IMR-90 (cell line): ENCODE results near the gene PRXL2B. TPM values are rescaled to one million over a fixed set of nuclear protein-coding genes. Genes with fewer than 3 reads are reported as not detected.

Source experiments
- ATAC-seq: fragments of 200-7000 bp; cut with Tn5 transposase; 2 replicates; pipeline ENCODE4 v1.9.1; 2020; ENCODE audit warnings: low read depth, mild to moderate bottlenecking, moderate library complexity
- BruUV-seq: library from RNA; stranded (reverse); fragments of 400-500 nt; replicated peaks from 2 replicates; lab custom pipeline; 2021; lab: Mats Ljungman, UMichigan
- CTCF ChIA-PET: fragments of 300-600 bp; formaldehyde crosslinking; extraction: SDS; loops from one replicate; lab custom pipeline; 2021; ENCODE audit warnings: antibody characterized with exemption; lab: Yijun Ruan, JAX
- POLR2A ChIA-PET: fragments of 300-600 bp; sonication (Branson Sonifier 250); formaldehyde crosslinking; loops from one replicate; lab custom pipeline; 2022; ENCODE audit warnings: antibody characterized with exemption; ENCODE audit not compliant: unreplicated experiment; lab: Charles Lee
- DNase-seq: peaks from one replicate; pipeline ENCODE4 v3.0.0; 2013
- H2AFZ ChIP-seq: replicated peaks from 2 replicates; pipeline ENCODE3; 2013; ENCODE audit warnings: low read length, mild to moderate bottlenecking; ENCODE audit not compliant: poor library complexity
- H2AK5ac ChIP-seq: 2 replicates; pipeline ENCODE4 v1.6.1; 2013; ENCODE audit warnings: low read depth, low read length, inconsistent platforms
- H2AK9ac ChIP-seq: replicated peaks from 2 replicates; pipeline ENCODE3; 2013; ENCODE audit warnings: mild to moderate bottlenecking, low read depth, low read length, moderate library complexity; ENCODE audit not compliant: poor library complexity
- H2BK120ac ChIP-seq: 2 replicates; pipeline ENCODE4 v1.6.1; 2013; ENCODE audit warnings: low read depth, low read length, inconsistent platforms
- H2BK15ac ChIP-seq: 3 replicates; pipeline ENCODE4 v1.6.1; 2013; ENCODE audit warnings: low read depth, low read length, inconsistent platforms
- H2BK20ac ChIP-seq: 2 replicates; pipeline ENCODE4 v1.6.1; 2013; ENCODE audit warnings: low read depth, mild to moderate bottlenecking, inconsistent platforms, low read length, moderate library complexity
- H2BK5ac ChIP-seq: 2 replicates; pipeline ENCODE4 v1.6.1; 2013; ENCODE audit warnings: mild to moderate bottlenecking, low read depth, low read length, inconsistent platforms; ENCODE audit not compliant: poor library complexity, severe bottlenecking
- H3K14ac ChIP-seq: replicated peaks from 2 replicates; pipeline ENCODE4 v1.6.1; 2013; ENCODE audit warnings: low read depth, low read length, inconsistent platforms
- H3K18ac ChIP-seq: 2 replicates; pipeline ENCODE4 v1.6.1; 2013; ENCODE audit warnings: low read depth, low read length, control low read depth
- H3K23ac ChIP-seq: 2 replicates; pipeline ENCODE4 v1.6.1; 2013; ENCODE audit warnings: low read depth, low read length, inconsistent platforms
- H3K27ac ChIP-seq: 2 replicates; pipeline ENCODE4 v1.5.1; 2013; ENCODE audit warnings: mild to moderate bottlenecking, control low read depth, low read length; ENCODE audit not compliant: insufficient read depth
- H3K27me3 ChIP-seq: 2 replicates; pipeline ENCODE4 v1.6.1; 2013; ENCODE audit warnings: low read length; ENCODE audit not compliant: control insufficient read depth, insufficient read depth
- H3K36me3 ChIP-seq: 2 replicates; pipeline ENCODE4 v1.6.1; 2013; ENCODE audit warnings: low read length, mixed read lengths; ENCODE audit not compliant: control insufficient read depth, insufficient read depth
- H3K4ac ChIP-seq: 2 replicates; pipeline ENCODE4 v1.6.1; 2013; ENCODE audit warnings: low read depth, low read length, inconsistent platforms
- H3K4me1 ChIP-seq: 2 replicates; pipeline ENCODE4 v1.6.1; 2013; ENCODE audit warnings: low read length, mixed read lengths; ENCODE audit not compliant: control insufficient read depth, insufficient read depth
- H3K4me2 ChIP-seq: 2 replicates; pipeline ENCODE4 v1.6.1; 2013; ENCODE audit warnings: low read depth, mild to moderate bottlenecking, control low read depth, low read length, moderate library complexity
- H3K4me3 ChIP-seq: 2 replicates; pipeline ENCODE4 v1.5.1; 2013; ENCODE audit warnings: low read depth, mild to moderate bottlenecking, control low read depth, low read length, moderate library complexity; ENCODE audit not compliant: insufficient read depth
- H3K56ac ChIP-seq: 2 replicates; pipeline ENCODE4 v1.6.1; 2013; ENCODE audit warnings: low read length, inconsistent platforms; ENCODE audit not compliant: insufficient read depth; ENCODE audit errors: extremely low read depth
- H3K79me1 ChIP-seq, 2 experiments: 2 replicates each; pipeline ENCODE4 v1.6.1; 2013; ENCODE audit warnings: low read length in 2 of 2, inconsistent platforms in 1 of 2, low read depth in 1 of 2
- H3K9ac ChIP-seq: 2 replicates; pipeline ENCODE4 v1.6.1; 2013; ENCODE audit warnings: low read depth, low read length, control low read depth
- H3K9me1 ChIP-seq: 2 replicates; pipeline ENCODE4 v1.6.1; 2013; ENCODE audit warnings: low read length, inconsistent platforms; ENCODE audit not compliant: insufficient read depth
- H3K9me3 ChIP-seq: 2 replicates; pipeline ENCODE4 v1.6.1; 2013; ENCODE audit warnings: low read length; ENCODE audit not compliant: control insufficient read depth, insufficient read depth
- H4K20me1 ChIP-seq: 2 replicates; pipeline ENCODE4 v1.6.1; 2013; ENCODE audit warnings: low read length, inconsistent platforms; ENCODE audit not compliant: insufficient read depth
- H4K5ac ChIP-seq: 2 replicates; pipeline ENCODE4 v1.6.1; 2013; ENCODE audit warnings: mild to moderate bottlenecking, low read depth, low read length, control low read depth
- H4K8ac ChIP-seq, 2 experiments: 2 replicates each; pipeline ENCODE4 v1.6.1; 2013; ENCODE audit warnings: low read depth in 2 of 2, low read length in 2 of 2, control low read depth in 1 of 2, inconsistent platforms in 1 of 2
- H4K91ac ChIP-seq: 2 replicates; pipeline ENCODE4 v1.6.1; 2013; ENCODE audit warnings: low read depth, low read length, inconsistent platforms; ENCODE audit not compliant: insufficient read depth
- BHLHE40 ChIP-seq: fragments of 150-350 bp; IDR thresholded peaks from 2 replicates; pipeline ENCODE4 v1.6.1; 2016; ENCODE audit warnings: mild to moderate bottlenecking, low read depth, low read length
- CEBPB ChIP-seq: IDR thresholded peaks from 2 replicates; pipeline ENCODE4 v1.6.1; 2012; ENCODE audit warnings: low read depth, low read length, improper control_type of control experiment
- CHD1 ChIP-seq: IDR thresholded peaks from 2 replicates; pipeline ENCODE4 v1.6.1; 2012; ENCODE audit warnings: low read depth, low read length, improper control_type of control experiment
- FOS ChIP-seq: fragments of 150-350 bp; IDR thresholded peaks from 2 replicates; pipeline ENCODE4 v1.6.1; 2016; ENCODE audit warnings: low read depth, low read length
- MAFK ChIP-seq: IDR thresholded peaks from 2 replicates; pipeline ENCODE4 v1.6.1; 2012; ENCODE audit warnings: low read depth, low read length, improper control_type of control experiment
- MXI1 ChIP-seq: IDR thresholded peaks from 2 replicates; pipeline ENCODE4 v1.6.1; 2012; ENCODE audit warnings: low read depth, mild to moderate bottlenecking, low read length, moderate library complexity, borderline replicate concordance
- NFE2L2 ChIP-seq: fragments of 150-350 bp; IDR thresholded peaks from 2 replicates; pipeline ENCODE4 v1.6.1; 2016; ENCODE audit warnings: low read depth, mild to moderate bottlenecking, low read length
- RAD21 ChIP-seq: IDR thresholded peaks from 2 replicates; pipeline ENCODE4 v1.6.1; 2012; ENCODE audit warnings: low read length, improper control_type of control experiment
- RFX5 ChIP-seq: IDR thresholded peaks from 2 replicates; pipeline ENCODE4 v1.8.0; 2012; ENCODE audit warnings: low read depth, mild to moderate bottlenecking, low read length, moderate library complexity
- SMC3 ChIP-seq: fragments of 150-350 bp; IDR thresholded peaks from 2 replicates; pipeline ENCODE4 v1.6.1; 2016; ENCODE audit warnings: low read depth, mild to moderate bottlenecking, antibody characterized with exemption, low read length, moderate library complexity
- WGBS, 2 experiments: methylation state at CpG; one replicate each; pipeline versions ENCODE4 v1.1.5 to v1.1.7; 2013; ENCODE audit warnings: missing lambda C conversion rate in 2 of 2; ENCODE audit not compliant: insufficient read length in 1 of 2; ENCODE audit errors: extremely low coverage in 2 of 2; 5-methylcytosine and 5-hydroxymethylcytosine counted together
- dilution Hi-C: fragments of 300-500 bp; cut with HindIII; formaldehyde crosslinking; loops from one replicate; pipeline ENCODE4 v1.14.3; 2018; ENCODE audit warnings: low sequenced_read_pairs; ENCODE audit not compliant: unreplicated experiment
- in situ Hi-C: fragments of 300-500 bp; cut with MboI; formaldehyde crosslinking; loops from 3 replicates; pipeline ENCODE4 v1.14.3; 2019; ENCODE audit warnings: low sequenced_read_pairs, inconsistent platforms, mixed read lengths
- intact Hi-C: fragments of 100-400 bp; cut with micrococcal nuclease; formaldehyde crosslinking; loops from 2 replicates; pipeline ENCODE4 v1.10.0; 2022
- polyA plus RNA-seq, 3 experiments: library from polyadenylated mRNA; depleted of rRNA; stranded (reverse); fragments of >200 nt; gene quantifications; 2 replicates each; pipeline ENCODE4 v1.2.3, GENCODE V29; 2012; ENCODE audit warnings: low replicate concordance in 1 of 3
- total RNA-seq: library from RNA; depleted of rRNA; stranded (reverse); fragments of >200 nt; gene quantifications from 2 replicates; pipeline ENCODE4 v1.2.3, GENCODE V29; 2012
- TF ChIP-seq, protein P1 (sequence below): fragments of 150-350 bp; IDR thresholded peaks from 2 replicates; pipeline ENCODE4 v1.6.1; 2016; ENCODE audit warnings: low read depth, mild to moderate bottlenecking, low read length, moderate library complexity, borderline replicate concordance
- TF ChIP-seq, protein P2 (sequence below): conservative IDR thresholded peaks from 2 replicates; pipeline ENCODE4 v1.5.1; 2012; ENCODE audit warnings: mild to moderate bottlenecking, low read depth, low read length, improper control_type of control experiment

The PRXL2B gene
- total and polyA plus RNA-seq, 2 of the 4 experiments (the other 2 are of a cell fraction), result 10.9 to 22.3 TPM

- Histone ChIP-seq H3K56ac (no peak overlapping the region), H3K4me1 (no peaks in the 10 kb centered on the region), H4K8ac (no peak overlapping the region), H3K79me1 (no peaks in the 10 kb centered on the region), H4K20me1 (no peaks in the 10 kb centered on the region), H2BK120ac (no peak overlapping the region), H4K91ac (no peak overlapping the region), H3K23ac (no peak overlapping the region), H3K4me2 (no peak overlapping the region), H3K4me3 (no peak overlapping the region), H3K27me3 (peaks cover 18% of the 10 kb centered on the region), H3K9ac (no peak overlapping the region), H2AK5ac (no peak overlapping the region), H2AK9ac (no peak overlapping the region), H2BK15ac (no peak overlapping the region), H3K27ac (no peak overlapping the region), H2BK20ac (no peak overlapping the region), H2BK5ac (no peak overlapping the region), H3K36me3 (no peaks in the 10 kb centered on the region), H4K5ac (no peak overlapping the region), H3K9me1 (no peaks in the 10 kb centered on the region), H2AFZ (no peak overlapping the region), H3K18ac (no peak overlapping the region), H3K14ac (no peak overlapping the region), H3K9me3 (no peaks in the 10 kb centered on the region), H3K4ac (no peak overlapping the region)
- WGBS, 2 experiments, result 73% methylated on average over 9 of the region's 11 CpGs; no CpG with 5 or more reads in 1 of the 2 experiments
- dilution Hi-C loops, result no loop called here
- ATAC-seq, result no peak
- ChIA-PET POLR2A (no interaction called here), CTCF (interaction anchor here (1.0 kb wide), 1 partner anchor 24 kb away, joined by 4 read pairs; no protein-coding TSS in a partner anchor)
- BruUV-seq, result no TSS peak
- DNase-seq, result no peak
- intact Hi-C loops, result no loop called here
- TF ChIP-seq, protein P1, sequence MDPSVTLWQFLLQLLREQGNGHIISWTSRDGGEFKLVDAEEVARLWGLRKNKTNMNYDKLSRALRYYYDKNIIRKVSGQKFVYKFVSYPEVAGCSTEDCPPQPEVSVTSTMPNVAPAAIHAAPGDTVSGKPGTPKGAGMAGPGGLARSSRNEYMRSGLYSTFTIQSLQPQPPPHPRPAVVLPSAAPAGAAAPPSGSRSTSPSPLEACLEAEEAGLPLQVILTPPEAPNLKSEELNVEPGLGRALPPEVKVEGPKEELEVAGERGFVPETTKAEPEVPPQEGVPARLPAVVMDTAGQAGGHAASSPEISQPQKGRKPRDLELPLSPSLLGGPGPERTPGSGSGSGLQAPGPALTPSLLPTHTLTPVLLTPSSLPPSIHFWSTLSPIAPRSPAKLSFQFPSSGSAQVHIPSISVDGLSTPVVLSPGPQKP, result no peak
- TF ChIP-seq CEBPB, result no peak
- TF ChIP-seq CHD1, result no peak
- no peak for TF ChIP-seq MAFK
- no peak for TF ChIP-seq MXI1
- TF ChIP-seq, protein P2, sequence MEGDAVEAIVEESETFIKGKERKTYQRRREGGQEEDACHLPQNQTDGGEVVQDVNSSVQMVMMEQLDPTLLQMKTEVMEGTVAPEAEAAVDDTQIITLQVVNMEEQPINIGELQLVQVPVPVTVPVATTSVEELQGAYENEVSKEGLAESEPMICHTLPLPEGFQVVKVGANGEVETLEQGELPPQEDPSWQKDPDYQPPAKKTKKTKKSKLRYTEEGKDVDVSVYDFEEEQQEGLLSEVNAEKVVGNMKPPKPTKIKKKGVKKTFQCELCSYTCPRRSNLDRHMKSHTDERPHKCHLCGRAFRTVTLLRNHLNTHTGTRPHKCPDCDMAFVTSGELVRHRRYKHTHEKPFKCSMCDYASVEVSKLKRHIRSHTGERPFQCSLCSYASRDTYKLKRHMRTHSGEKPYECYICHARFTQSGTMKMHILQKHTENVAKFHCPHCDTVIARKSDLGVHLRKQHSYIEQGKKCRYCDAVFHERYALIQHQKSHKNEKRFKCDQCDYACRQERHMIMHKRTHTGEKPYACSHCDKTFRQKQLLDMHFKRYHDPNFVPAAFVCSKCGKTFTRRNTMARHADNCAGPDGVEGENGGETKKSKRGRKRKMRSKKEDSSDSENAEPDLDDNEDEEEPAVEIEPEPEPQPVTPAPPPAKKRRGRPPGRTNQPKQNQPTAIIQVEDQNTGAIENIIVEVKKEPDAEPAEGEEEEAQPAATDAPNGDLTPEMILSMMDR, result no peak
- no peak for TF ChIP-seq FOS
- no peak for TF ChIP-seq SMC3
- no peak for TF ChIP-seq BHLHE40
- TF ChIP-seq RAD21, result no peak
- TF ChIP-seq NFE2L2, result no peak
- TF ChIP-seq RFX5, result no peak
- in situ Hi-C loops, result no loop called here
These were observed 25.1 kb upstream of the PRXL2B start for GRCh38 chr1:2561446-2561845.
